ENCODE measurements around the gene MOV10. TPM values are rescaled to one million over a fixed set of nuclear protein-coding genes. Genes with fewer than 3 reads are reported as not detected.
A peak's percentile ranks its signal among the peaks of the same experiment; 100 is the strongest.

MOV10 gene
- total RNA-seq, 6 donors from 2014 or later: 26.5 to 161 (median 56.0) TPM

- WGBS, 2 donors: 16 to 17% methylated on average over 13 of the region's 13 CpGs
Observed at GRCh38 chr1:112716133-112716720, 41.8 kb downstream of the MOV10 start.

GRCh38 chr1:112717263-112717873 lies 42.9 kb downstream of the MOV10 start:
- DNase-seq (no peak), ATAC-seq (ENCODE audit: low FRiP score in 2 of 2) (no peak)
- Histone ChIP-seq H3K4me1 (peaks cover 14 to 40% (median 28%) of the 10 kb centered on the region in 4 donors), H3K27ac (no peak overlapping the region), H3K9me3 (no peaks in the 10 kb centered on the region), H3K27me3 (peaks cover 0 to 4% (median 0%) of the 10 kb centered on the region in 4 donors), H3K36me3 (no peaks in the 10 kb centered on the region), H3K4me3 (no peak overlapping the region)
- WGBS, 2 donors: 75 to 85% methylated on average over 2 of the region's 2 CpGs
- no peak for TF ChIP-seq POLR2A (IDR thresholded peaks at IDR 0.05)
- TF ChIP-seq CTCF (IDR thresholded peaks at IDR 0.05): no peak
- TF ChIP-seq POLR2AphosphoS5 (IDR thresholded peaks at IDR 0.05): no peak
- no peak for TF ChIP-seq EP300 (IDR thresholded peaks at IDR 0.05)

More at GRCh38 chr1:112716133-112716720, 41.8 kb downstream of the MOV10 start:
- ATAC-seq (ENCODE audit: low FRiP score in 2 of 2) (peak; percentile 88 to 93), DNase-seq (peak in 1 of 2 donors; percentile 86)
- Histone ChIP-seq H3K9me3 (no peaks in the 10 kb centered on the region), H3K36me3 (no peaks in the 10 kb centered on the region), H3K27me3 (peaks cover 0 to 4% (median 0%) of the 10 kb centered on the region in 4 donors), H3K4me3 (peak overlapping the region in 3 of 4 donors; percentile 64 to 75 (median 70)), H3K4me1 (peaks cover 13 to 36% (median 28%) of the 10 kb centered on the region in 4 donors), H3K27ac (peak overlapping the region; percentile 22 to 77 (median 60))
- TF ChIP-seq EP300 (IDR thresholded peaks at IDR 0.05): no peak
- peak; percentile 91 to 95 (median 94) for TF ChIP-seq CTCF (IDR thresholded peaks at IDR 0.05)
- no peak for TF ChIP-seq POLR2AphosphoS5 (IDR thresholded peaks at IDR 0.05)

- H3K27ac ChIP-seq: no peak overlapping the region
- TF ChIP-seq POLR2A (IDR thresholded peaks at IDR 0.05) (no peak), CTCF (IDR thresholded peaks at IDR 0.05) (peak; percentile 84 to 91 (median 86)), EP300 (IDR thresholded peaks at IDR 0.05) (no peak), POLR2AphosphoS5 (IDR thresholded peaks at IDR 0.05) (no peak)
- 40 to 44% methylated on average over 11 to 12 of the region's 44 CpGs for WGBS, 2 donors
- H3K27me3 ChIP-seq: peaks cover 0 to 4% (median 0%) of the 10 kb centered on the region in 4 donors
- H3K4me3 ChIP-seq: peak overlapping the region in 2 of 4 donors; percentile 21 to 30
- no peaks in the 10 kb centered on the region for H3K36me3 ChIP-seq
- H3K4me1 ChIP-seq: peaks cover 24 to 44% (median 28%) of the 10 kb centered on the region in 4 donors
- DNase-seq (peak; percentile 71 to 97), ATAC-seq (ENCODE audit: low FRiP score in 2 of 2) (peak in 1 of 2 donors; percentile 49)
- no peaks in the 10 kb centered on the region for H3K9me3 ChIP-seq
Observed at GRCh38 chr1:112718691-112719418, 44.4 kb downstream of the MOV10 start.

GRCh38 chr1:112719706-112720105 lies 45.2 kb downstream of the MOV10 start:
- no peak for TF ChIP-seq EP300 (IDR thresholded peaks at IDR 0.05)
- TF ChIP-seq CTCF (IDR thresholded peaks at IDR 0.05): no peak
- TF ChIP-seq POLR2AphosphoS5 (IDR thresholded peaks at IDR 0.05): no peak
- no peak for TF ChIP-seq POLR2A (IDR thresholded peaks at IDR 0.05)
- H3K36me3 ChIP-seq: no peaks in the 10 kb centered on the region
- no peak for ATAC-seq (ENCODE audit: low FRiP score in 2 of 2)
- 83 to 88% methylated on average over 1 to 2 of the region's 2 CpGs for WGBS, 2 donors
- H3K27ac ChIP-seq: no peak overlapping the region
- H3K9me3 ChIP-seq: no peaks in the 10 kb centered on the region
- H3K27me3 ChIP-seq: peaks cover 0 to 4% (median 0%) of the 10 kb centered on the region in 4 donors
- DNase-seq: no peak
- H3K4me1 ChIP-seq: peaks cover 20 to 35% (median 22%) of the 10 kb centered on the region in 4 donors
- H3K4me3 ChIP-seq: no peak overlapping the region
